Activated naive CD8-positive, alpha-beta T cell treated with anti-CD3 and anti-CD28 coated beads for 36 hours (primary cell): ENCODE data around the gene PYGO1. TPM values are rescaled to one million over a fixed set of nuclear protein-coding genes. Genes with fewer than 3 reads are reported as not detected.
"Not testable (repeated sequence)": the region's sequence is repeated elsewhere in the genome, so short reads cannot be mapped to it uniquely, and the experiment has no call there.

ENCODE experiments used
- DNase-seq: peaks from one replicate; pipeline ENCODE4 v3.0.0; 2021
- H3K27ac Mint-ChIP-seq: one replicate; pipeline ENCODE4 v1.8.0; 2022; ENCODE audit warnings: mild to moderate bottlenecking, moderate library complexity, mixed read lengths
- H3K27me3 Mint-ChIP-seq: one replicate; pipeline ENCODE4 v1.8.0; 2022; ENCODE audit warnings: mild to moderate bottlenecking, mixed read lengths
- H3K36me3 Mint-ChIP-seq: one replicate; pipeline ENCODE4 v1.8.0; 2021; ENCODE audit warnings: mild to moderate bottlenecking, mixed read lengths
- H3K4me1 Mint-ChIP-seq: one replicate; pipeline ENCODE4 v1.8.0; 2021; ENCODE audit warnings: mixed read lengths
- H3K4me3 Mint-ChIP-seq: one replicate; pipeline ENCODE4 v1.8.0; 2022; ENCODE audit warnings: mild to moderate bottlenecking, moderate library complexity, mixed read lengths
- H3K9me3 Mint-ChIP-seq: one replicate; pipeline ENCODE4 v1.8.0; 2022; ENCODE audit warnings: mixed read lengths
- total RNA-seq, 2 experiments: library from RNA; stranded (reverse); gene quantifications; one replicate each; pipeline ENCODE4 v1.2.3, GENCODE V29; 2021

Gene PYGO1
- total RNA-seq, 2 experiments from 2014 or later, result not detected

DNA sequence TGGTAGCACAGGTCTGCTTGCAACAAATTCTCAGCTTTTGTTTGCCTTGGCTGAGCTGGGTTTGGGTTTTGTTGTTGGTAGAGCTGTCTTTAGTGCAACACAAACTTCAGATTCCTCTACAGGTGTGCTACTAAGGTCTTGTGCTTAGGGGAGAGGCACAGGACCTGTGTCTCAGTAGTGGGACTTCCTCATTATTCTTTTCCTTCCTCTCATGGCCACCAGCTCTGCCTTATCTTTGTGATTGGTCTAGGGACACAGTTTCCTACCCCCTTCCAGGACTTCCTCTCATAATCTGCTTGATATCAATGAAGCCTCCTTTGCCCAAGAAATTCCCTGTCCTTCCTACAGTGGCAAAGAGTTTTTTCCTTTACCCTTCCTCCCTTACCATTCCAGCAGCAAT, 55.2 kb downstream of the PYGO1 start:
- Mint-ChIP-seq H3K4me1 (no peaks in the 10 kb centered on the region), H3K9me3 (no peaks in the 10 kb centered on the region), H3K27me3 (peaks cover 5% of the 10 kb centered on the region), H3K4me3 (no peak overlapping the region), H3K36me3 (no peaks in the 10 kb centered on the region), H3K27ac (no peak overlapping the region)
- no peak for DNase-seq

- no peak for DNase-seq
- Mint-ChIP-seq H3K36me3 (no peaks in the 10 kb centered on the region), H3K27ac (no peak overlapping the region), H3K9me3 (no peaks in the 10 kb centered on the region), H3K27me3 (peaks cover 5% of the 10 kb centered on the region), H3K4me1 (no peaks in the 10 kb centered on the region), H3K4me3 (no peak overlapping the region)
These were observed 57.3 kb downstream of the PYGO1 start for GRCh38 chr15:55530861-55531313.

- no peak for DNase-seq
- Mint-ChIP-seq H3K36me3 (no peaks in the 10 kb centered on the region), H3K4me3 (no peak overlapping the region), H3K27me3 (peaks cover 17% of the 10 kb centered on the region), H3K4me1 (no peaks in the 10 kb centered on the region), H3K27ac (no peak overlapping the region), H3K9me3 (no peaks in the 10 kb centered on the region)
These were observed 59.3 kb downstream of the PYGO1 start for GRCh38 chr15:55528812-55529211.

GRCh38 chr15:55527150-55527549, 61.0 kb downstream of the PYGO1 start:
- Mint-ChIP-seq H3K36me3 (no peaks in the 10 kb centered on the region), H3K27ac (no peak overlapping the region), H3K4me3 (no peak overlapping the region), H3K27me3 (peaks cover 32% of the 10 kb centered on the region), H3K9me3 (no peaks in the 10 kb centered on the region), H3K4me1 (no peaks in the 10 kb centered on the region)
- DNase-seq, result no peak

GRCh38 chr15:55526559-55527036, 61.5 kb downstream of the PYGO1 start:
- H3K27me3 Mint-ChIP-seq, result peaks cover 36% of the 10 kb centered on the region
- H3K4me3 Mint-ChIP-seq, result no peak overlapping the region
- no peak overlapping the region for H3K27ac Mint-ChIP-seq
- no peaks in the 10 kb centered on the region for H3K9me3 Mint-ChIP-seq
- DNase-seq, result peak; percentile 9
- no peaks in the 10 kb centered on the region for H3K36me3 Mint-ChIP-seq
- H3K4me1 Mint-ChIP-seq, result no peaks in the 10 kb centered on the region

DNA sequence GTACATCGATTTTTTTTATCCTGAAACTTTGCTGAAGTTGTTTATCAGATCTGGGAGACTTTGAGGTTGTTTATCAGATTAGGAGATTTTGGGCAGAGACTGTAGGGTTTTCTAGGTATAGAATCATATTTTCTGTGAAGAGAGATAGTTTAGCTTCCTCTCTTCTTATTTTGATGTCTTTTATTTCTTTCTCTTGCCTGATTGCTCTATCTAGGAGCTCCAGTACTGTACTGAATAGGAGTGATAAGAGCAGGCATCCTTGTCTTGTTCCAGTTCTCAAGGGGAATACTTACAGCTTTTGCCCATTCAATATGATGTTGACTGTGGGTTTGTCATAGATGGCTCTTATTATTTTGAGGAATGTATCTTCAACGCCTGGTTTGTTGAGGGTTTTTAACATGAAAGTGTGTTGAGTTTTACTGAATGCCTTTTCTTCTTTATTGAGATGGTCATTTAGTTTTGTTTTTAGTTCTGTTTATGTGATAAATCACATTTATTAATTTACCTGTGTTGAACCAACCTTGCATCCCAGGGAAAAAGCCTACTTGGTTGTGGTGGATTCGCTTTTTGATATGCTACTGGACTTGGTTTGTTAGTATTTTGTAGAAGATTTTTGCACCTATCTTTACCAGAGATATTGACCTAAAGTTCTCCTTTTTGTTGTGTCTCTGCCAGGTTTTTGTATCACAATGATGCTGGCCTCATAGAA, 65.2 kb downstream of the PYGO1 start:
- Mint-ChIP-seq H3K36me3 (no peaks in the 10 kb centered on the region), H3K4me3 (no peak overlapping the region), H3K4me1 (no peaks in the 10 kb centered on the region), H3K27me3 (peaks cover 40% of the 10 kb centered on the region), H3K9me3 (peaks cover 1% of the 10 kb centered on the region), H3K27ac (no peak overlapping the region)
- DNase-seq, result no peak

DNA sequence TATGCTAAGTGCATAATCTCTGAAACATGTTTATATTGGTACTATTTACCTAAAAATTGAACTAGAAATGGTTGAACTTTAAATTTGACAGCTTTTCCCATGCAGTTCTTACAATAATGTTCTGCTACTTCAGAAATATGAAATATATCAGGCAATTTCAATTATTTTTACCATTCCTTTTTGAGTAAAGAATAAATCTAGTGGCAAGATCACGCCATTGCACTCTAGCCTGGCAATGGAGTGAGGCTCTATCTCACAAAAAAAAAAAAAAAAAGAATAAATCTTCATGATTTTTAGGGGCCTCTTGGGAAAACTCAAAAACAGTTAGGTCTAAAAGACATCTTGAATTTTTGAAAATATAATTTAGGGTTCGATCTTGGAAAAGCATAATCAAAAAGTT, 69.5 kb downstream of the PYGO1 start:
- no peaks in the 10 kb centered on the region for H3K36me3 Mint-ChIP-seq
- H3K9me3 Mint-ChIP-seq, result peaks cover 1% of the 10 kb centered on the region
- H3K27me3 Mint-ChIP-seq, result peaks cover 23% of the 10 kb centered on the region
- no peak for DNase-seq
- no peak overlapping the region for H3K27ac Mint-ChIP-seq
- H3K4me1 Mint-ChIP-seq, result no peaks in the 10 kb centered on the region
- no peak overlapping the region for H3K4me3 Mint-ChIP-seq

DNA sequence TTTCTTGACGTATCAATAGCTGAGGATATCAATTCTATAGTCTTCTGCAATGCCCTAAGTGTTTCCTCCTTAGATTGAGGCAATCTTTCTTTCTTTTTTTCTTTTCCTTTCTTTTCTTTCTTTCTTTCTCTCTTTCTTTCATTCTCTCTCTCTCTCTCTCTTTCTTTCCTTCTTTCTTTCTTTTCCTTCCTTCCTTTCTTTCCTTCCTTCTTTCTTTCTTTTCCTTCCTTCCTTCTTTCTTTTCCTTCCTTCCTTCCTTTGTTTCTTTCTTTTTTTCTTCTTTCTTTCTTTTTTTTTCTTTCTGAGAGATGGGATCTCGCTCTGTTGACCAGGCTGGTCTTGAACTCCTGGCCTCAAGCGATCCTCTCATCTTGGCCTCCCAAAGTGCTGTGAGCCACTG, 70.1 kb downstream of the PYGO1 start:
- Mint-ChIP-seq H3K27me3 (peaks cover 19% of the 10 kb centered on the region), H3K36me3 (no peaks in the 10 kb centered on the region), H3K4me3 (no peak overlapping the region), H3K9me3 (peaks cover 1% of the 10 kb centered on the region), H3K4me1 (no peaks in the 10 kb centered on the region), H3K27ac (no peak overlapping the region)
- DNase-seq, result no peak

GRCh38 chr15:55515991-55516776, 72.0 kb downstream of the PYGO1 start:
- H3K9me3 Mint-ChIP-seq, result peaks cover 1% of the 10 kb centered on the region
- no peaks in the 10 kb centered on the region for H3K36me3 Mint-ChIP-seq
- peaks cover 9% of the 10 kb centered on the region for H3K27me3 Mint-ChIP-seq
- no peak overlapping the region for H3K27ac Mint-ChIP-seq
- H3K4me1 Mint-ChIP-seq, result no peaks in the 10 kb centered on the region
- no peak for DNase-seq
- no peak overlapping the region for H3K4me3 Mint-ChIP-seq

DNA sequence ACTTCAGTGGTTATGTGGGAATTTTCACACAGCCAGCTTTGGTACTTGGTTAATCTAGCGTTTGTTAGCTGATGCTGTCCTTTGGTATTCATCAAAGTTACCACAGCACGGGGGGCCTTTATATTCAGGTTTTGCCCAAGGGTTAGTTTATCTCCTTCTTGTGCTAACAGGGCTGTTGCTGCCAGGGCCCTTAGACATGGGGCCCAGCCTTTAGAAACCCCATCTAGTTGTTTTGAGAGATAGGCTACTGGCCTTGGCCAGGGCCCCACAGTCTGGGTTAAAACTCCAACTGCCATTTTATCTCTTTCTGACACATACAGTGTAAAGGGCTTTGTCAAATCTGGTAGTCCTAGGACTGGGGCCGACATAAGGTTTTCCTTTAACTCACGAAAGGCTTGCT, 72.7 kb downstream of the PYGO1 start:
- no peak overlapping the region for H3K4me3 Mint-ChIP-seq
- no peaks in the 10 kb centered on the region for H3K36me3 Mint-ChIP-seq
- no peaks in the 10 kb centered on the region for H3K4me1 Mint-ChIP-seq
- H3K27ac Mint-ChIP-seq, result no peak overlapping the region
- H3K9me3 Mint-ChIP-seq, result no peaks in the 10 kb centered on the region
- peaks cover 9% of the 10 kb centered on the region for H3K27me3 Mint-ChIP-seq
- no peak for DNase-seq

- Mint-ChIP-seq H3K4me3 (no peak overlapping the region), H3K4me1 (no peaks in the 10 kb centered on the region), H3K9me3 (no peaks in the 10 kb centered on the region), H3K27ac (no peak overlapping the region), H3K36me3 (no peaks in the 10 kb centered on the region), H3K27me3 (peaks cover 9% of the 10 kb centered on the region)
- no peak for DNase-seq
These were observed 73.7 kb downstream of the PYGO1 start for GRCh38 chr15:55514414-55514850.

DNA sequence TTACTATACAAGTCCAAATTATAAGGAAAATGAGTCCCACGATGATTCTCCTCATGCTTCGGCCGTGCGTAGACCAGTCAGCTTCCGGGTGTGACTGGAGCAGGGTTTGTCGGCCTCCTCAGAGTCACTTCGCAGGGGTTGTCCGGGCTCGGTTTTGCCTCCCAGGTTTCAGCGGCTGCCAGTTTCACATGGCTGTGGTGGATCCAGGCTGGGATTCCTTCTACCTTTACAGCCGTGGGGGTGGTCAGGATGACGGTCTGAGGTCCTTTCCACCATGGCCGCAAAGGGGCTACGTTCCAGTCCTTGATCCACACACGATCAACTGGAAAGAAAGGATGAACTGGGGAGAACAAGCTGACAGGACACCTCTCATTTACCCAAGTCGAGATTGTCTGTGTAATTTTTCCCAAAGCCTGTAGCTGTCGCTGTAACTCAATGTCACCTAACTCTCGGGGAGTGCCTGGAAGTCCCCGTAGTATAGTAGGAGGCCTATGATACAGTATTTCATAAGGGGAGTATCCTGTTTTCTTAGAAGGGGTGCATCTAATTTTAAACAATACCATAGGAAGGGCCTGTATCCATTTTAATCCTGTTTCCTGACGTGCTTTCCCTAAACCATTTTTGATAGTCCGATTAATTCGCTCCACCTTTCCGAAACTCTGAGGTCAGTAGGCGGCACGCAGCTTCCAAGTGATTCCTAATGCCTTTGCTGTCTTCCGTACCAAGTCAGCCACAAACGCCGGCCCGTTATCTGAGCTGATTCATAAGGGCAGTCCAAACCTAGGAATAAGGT, 74.3 kb downstream of the PYGO1 start:
- H3K27ac Mint-ChIP-seq, H3K4me1 Mint-ChIP-seq, H3K9me3 Mint-ChIP-seq, H3K36me3 Mint-ChIP-seq, H3K27me3 Mint-ChIP-seq, H3K4me3 Mint-ChIP-seq: not testable (repeated sequence)
- DNase-seq, result peak; percentile 12

GRCh38 chr15:55513152-55513551, 75.0 kb downstream of the PYGO1 start:
- Mint-ChIP-seq H3K36me3 (no peaks in the 10 kb centered on the region), H3K9me3 (no peaks in the 10 kb centered on the region), H3K27me3 (peaks cover 8% of the 10 kb centered on the region), H3K4me3 (no peak overlapping the region), H3K27ac (no peak overlapping the region), H3K4me1 (no peaks in the 10 kb centered on the region)
- no peak for DNase-seq

DNA sequence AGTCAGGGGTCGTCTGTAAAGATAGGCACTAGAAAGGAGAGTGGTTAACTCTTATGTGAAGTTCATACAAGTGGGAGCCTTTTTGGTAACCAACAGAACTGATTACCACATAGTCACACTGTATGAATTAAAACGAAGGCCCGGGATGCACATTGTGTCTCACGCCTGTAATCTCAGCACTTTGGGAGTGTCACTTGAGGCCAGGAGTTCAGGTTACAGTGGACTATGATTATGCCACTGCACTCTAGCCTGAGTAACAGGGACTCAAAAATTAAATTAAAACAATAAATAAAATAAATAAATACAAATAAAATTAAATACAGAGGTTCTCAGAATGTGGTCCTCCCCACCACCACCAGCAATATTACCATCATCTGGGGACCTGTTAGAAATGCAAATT, 80.6 kb downstream of the PYGO1 start:
- Mint-ChIP-seq H3K9me3 (peaks cover 4% of the 10 kb centered on the region), H3K36me3 (no peaks in the 10 kb centered on the region), H3K4me1 (no peaks in the 10 kb centered on the region), H3K27me3 (peaks cover 17% of the 10 kb centered on the region), H3K27ac (no peak overlapping the region), H3K4me3 (no peak overlapping the region)
- no peak for DNase-seq

GRCh38 chr15:55505407-55505806, 82.7 kb downstream of the PYGO1 start:
- H3K36me3 Mint-ChIP-seq, H3K4me1 Mint-ChIP-seq, DNase-seq, H3K27ac Mint-ChIP-seq, H3K9me3 Mint-ChIP-seq, H3K4me3 Mint-ChIP-seq: not testable (repeated sequence)
- H3K27me3 Mint-ChIP-seq, result peaks cover 23% of the 10 kb centered on the region
